Measurements from ENCODE around the gene NAP1L1.
A peak's percentile ranks its signal among the peaks of the same experiment; 100 is the strongest.

The NAP1L1 gene

DNA sequence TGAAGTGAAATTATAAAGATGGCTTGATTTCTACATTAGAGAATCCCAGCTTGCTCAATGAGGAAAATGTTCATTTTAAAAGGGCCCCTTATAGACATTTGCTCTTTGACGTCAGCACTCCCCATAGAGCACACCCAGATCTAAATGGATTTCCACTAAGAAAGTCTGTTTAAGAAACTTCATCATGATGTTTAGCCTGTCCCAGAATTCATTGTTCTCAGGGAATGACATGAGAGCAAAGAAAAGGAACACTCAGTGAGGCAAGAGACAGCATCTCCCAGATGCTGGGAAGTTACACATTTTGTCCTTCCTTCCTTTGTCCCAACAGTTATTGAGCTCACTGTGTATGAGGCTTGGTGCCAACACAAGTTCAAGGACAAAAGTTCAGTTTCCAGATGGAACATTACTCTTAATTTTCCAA is 57.8 kb downstream of the NAP1L1 start:
- peak overlapping the region; percentile 97 for H3K4me3 ChIP-seq (ENCODE audit: low read depth, low read length)
- TF ChIP-seq, protein P1, sequence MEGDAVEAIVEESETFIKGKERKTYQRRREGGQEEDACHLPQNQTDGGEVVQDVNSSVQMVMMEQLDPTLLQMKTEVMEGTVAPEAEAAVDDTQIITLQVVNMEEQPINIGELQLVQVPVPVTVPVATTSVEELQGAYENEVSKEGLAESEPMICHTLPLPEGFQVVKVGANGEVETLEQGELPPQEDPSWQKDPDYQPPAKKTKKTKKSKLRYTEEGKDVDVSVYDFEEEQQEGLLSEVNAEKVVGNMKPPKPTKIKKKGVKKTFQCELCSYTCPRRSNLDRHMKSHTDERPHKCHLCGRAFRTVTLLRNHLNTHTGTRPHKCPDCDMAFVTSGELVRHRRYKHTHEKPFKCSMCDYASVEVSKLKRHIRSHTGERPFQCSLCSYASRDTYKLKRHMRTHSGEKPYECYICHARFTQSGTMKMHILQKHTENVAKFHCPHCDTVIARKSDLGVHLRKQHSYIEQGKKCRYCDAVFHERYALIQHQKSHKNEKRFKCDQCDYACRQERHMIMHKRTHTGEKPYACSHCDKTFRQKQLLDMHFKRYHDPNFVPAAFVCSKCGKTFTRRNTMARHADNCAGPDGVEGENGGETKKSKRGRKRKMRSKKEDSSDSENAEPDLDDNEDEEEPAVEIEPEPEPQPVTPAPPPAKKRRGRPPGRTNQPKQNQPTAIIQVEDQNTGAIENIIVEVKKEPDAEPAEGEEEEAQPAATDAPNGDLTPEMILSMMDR (IDR thresholded peaks at IDR 0.05; ENCODE audit: low read depth, low read length) = no peak

GRCh38 chr12:76025601-76026575 is 58.6 kb downstream of the NAP1L1 start:
- H3K4me3 ChIP-seq (ENCODE audit: low read depth, low read length) = no peak overlapping the region

DNA sequence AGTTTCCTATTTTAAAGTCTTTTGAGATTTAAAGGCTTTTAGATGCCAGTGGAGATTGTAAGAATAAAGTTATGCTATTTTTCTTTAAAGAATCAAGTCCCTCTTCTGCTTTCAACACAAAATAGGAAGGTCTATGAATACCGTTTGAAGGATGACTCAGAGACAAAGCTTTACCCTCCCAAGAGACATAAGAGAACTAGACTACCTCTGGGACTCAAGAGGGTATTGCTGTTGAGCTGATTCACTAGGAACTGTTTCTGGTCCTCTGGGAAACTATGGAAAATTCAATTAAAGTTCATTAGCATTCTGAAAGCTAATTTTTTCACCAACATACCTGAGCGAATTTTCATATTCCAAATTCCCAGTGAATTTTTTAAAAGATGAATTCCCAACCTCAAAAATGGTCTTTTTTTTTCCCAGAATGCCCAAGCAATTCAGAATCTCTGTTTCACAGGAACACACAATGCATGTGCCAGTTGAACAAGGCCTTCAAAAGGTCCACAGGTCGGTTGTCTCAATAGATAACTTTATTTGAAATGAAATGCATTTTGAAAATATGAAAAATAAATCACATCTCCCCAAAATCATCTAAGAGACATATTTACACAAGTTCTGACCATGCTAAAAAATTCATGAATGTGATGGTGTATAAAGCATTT is 59.4 kb downstream of the NAP1L1 start:
- no peak overlapping the region for H3K4me3 ChIP-seq (ENCODE audit: low read depth, low read length)
- TF ChIP-seq, protein P1 (IDR thresholded peaks at IDR 0.05; ENCODE audit: low read depth, low read length) = no peak

More at GRCh38 chr12:76025601-76026575, 58.6 kb downstream of the NAP1L1 start:
- TF ChIP-seq, protein P1 (IDR thresholded peaks at IDR 0.05; ENCODE audit: low read depth, low read length) = no peak

DNA sequence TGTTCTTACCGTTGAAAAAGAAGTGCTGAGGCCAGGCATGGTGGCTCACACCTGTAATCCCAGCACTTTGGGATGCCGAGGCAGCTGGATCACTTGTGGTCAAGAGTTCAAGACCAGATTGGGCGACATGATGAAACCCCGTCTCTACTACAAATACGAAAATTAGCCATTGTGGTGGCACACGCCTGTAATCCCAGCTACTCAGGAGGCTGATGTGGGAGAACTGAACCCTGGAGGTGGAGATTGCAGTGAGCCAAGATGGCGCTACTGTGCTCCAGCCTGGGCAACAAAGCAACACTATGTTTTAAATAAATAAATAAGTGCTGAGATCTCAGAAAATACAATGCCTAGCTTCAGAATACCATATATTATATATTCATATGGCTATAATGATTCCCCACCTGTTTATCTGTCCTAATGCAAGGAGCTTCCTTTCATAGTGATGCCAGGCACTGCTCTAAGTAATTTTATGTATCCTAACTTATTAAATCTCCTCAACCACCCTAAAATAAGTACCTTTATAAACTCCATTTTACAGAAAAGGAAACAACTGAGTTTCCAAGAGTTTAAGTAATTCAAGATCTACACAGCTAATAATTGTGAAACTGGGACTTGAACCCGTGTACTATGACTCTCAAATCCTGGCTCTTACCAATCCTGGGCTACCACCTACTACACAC is 60.2 kb downstream of the NAP1L1 start:
- TF ChIP-seq, protein P1 (IDR thresholded peaks at IDR 0.05; ENCODE audit: low read depth, low read length) = no peak
- H3K4me3 ChIP-seq (ENCODE audit: low read depth, low read length) = no peak overlapping the region

DNA sequence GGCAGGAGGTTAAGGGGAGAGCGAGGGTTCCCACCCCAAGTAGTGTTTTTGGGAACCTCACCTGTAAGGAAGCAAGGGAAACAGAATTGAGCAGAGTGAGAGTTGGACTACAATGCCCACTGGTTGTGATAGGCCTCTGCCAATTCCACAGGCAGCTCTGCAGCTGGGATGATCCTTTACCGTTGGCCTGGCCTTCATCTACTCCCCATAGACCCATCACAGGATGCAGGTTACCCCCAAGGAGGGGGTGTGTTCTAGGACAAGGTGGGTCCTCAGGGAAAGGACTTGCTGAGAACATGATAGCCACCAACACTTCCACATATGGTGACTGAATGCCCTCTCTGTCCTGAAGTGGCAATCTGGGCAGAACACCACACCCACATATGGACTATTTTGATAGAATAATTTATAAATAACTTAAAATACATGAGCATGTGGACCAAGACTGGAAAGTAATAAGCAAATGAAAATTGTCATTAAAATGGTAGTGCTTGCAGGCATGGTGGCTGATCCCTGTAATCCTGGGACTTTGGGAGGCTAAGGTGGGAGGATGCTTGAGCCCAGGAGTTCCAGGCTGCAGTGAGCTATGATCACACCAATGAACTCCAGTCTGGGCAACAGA is 61.3 kb downstream of the NAP1L1 start:
- TF ChIP-seq, protein P1 (IDR thresholded peaks at IDR 0.05; ENCODE audit: low read depth, low read length) = no peak
- H3K4me3 ChIP-seq (ENCODE audit: low read depth, low read length) = no peak overlapping the region

- H3K4me3 ChIP-seq (ENCODE audit: low read depth, low read length) = no peak overlapping the region
- TF ChIP-seq, protein P1 (IDR thresholded peaks at IDR 0.05; ENCODE audit: low read depth, low read length) = no peak
These were observed 62.0 kb downstream of the NAP1L1 start for GRCh38 chr12:76022506-76022905.

All from WI38 (cell line).